ENCODE results near the gene ADARB2.
"Not testable (repeated sequence)": the region's sequence is repeated elsewhere in the genome, so short reads cannot be mapped to it uniquely, and the experiment has no call there.

Gene ADARB2

GRCh38 chr10:1416456-1417037 lies 320.8 kb downstream of the ADARB2 start:
- Histone ChIP-seq H4K20me1 (ENCODE audit: control insufficient read depth, insufficient read depth, low read depth, low read length) (no peaks in the 10 kb centered on the region), H3K4me1 (ENCODE audit: control insufficient read depth, low read length) (peaks cover 93% of the 10 kb centered on the region), H3F3A (ENCODE audit: control insufficient read depth, insufficient read depth) (peaks cover 18% of the 10 kb centered on the region), H3K79me2 (ENCODE audit: control insufficient read depth, low read length) (no peaks in the 10 kb centered on the region), H3K36me3 (ENCODE audit: control insufficient read depth, low read length) (no peaks in the 10 kb centered on the region), H3K27ac (ENCODE audit: low read depth, low read length) (peak overlapping the region; percentile 63), H3K9me3 (ENCODE audit: control insufficient read depth, insufficient read depth, low read length) (peaks cover 10% of the 10 kb centered on the region; the same call in 1 of the 2 replicates), H3K27me3 (ENCODE audit: control insufficient read depth, low read length) (no peaks in the 10 kb centered on the region), H3K4me3 (ENCODE audit: low read length) (peak overlapping the region; percentile 40), H3K9me2 (replicated peaks; ENCODE audit: control insufficient read depth, low read length) (no peaks in the 10 kb centered on the region), H3K4me2 (ENCODE audit: low read length) (peak overlapping the region; percentile 52)
- no peak for TF ChIP-seq CTCF (IDR thresholded peaks at IDR 0.05; ENCODE audit: low read depth, low read length, poor library complexity, severe bottlenecking)
- no peak for TF ChIP-seq EZH2phosphoT487 (IDR thresholded peaks at IDR 0.05; ENCODE audit: borderline replicate concordance, low read length)

GRCh38 chr10:1414893-1415292 lies 322.4 kb downstream of the ADARB2 start:
- Histone ChIP-seq H3K4me1 (ENCODE audit: control insufficient read depth, low read length) (peaks cover 80% of the 10 kb centered on the region), H3K9me2 (replicated peaks; ENCODE audit: control insufficient read depth, low read length) (no peaks in the 10 kb centered on the region), H3F3A (ENCODE audit: control insufficient read depth, insufficient read depth) (peaks cover 12% of the 10 kb centered on the region), H3K36me3 (ENCODE audit: control insufficient read depth, low read length) (no peaks in the 10 kb centered on the region), H4K20me1 (ENCODE audit: control insufficient read depth, insufficient read depth, low read depth, low read length) (no peaks in the 10 kb centered on the region), H3K4me3 (ENCODE audit: low read length) (no peak overlapping the region), H3K27me3 (ENCODE audit: control insufficient read depth, low read length) (no peaks in the 10 kb centered on the region), H3K9me3 (ENCODE audit: control insufficient read depth, insufficient read depth, low read length) (peaks cover 10% of the 10 kb centered on the region; the same call in 1 of the 2 replicates), H3K4me2 (ENCODE audit: low read length) (no peak overlapping the region), H3K79me2 (ENCODE audit: control insufficient read depth, low read length) (no peaks in the 10 kb centered on the region), H3K27ac (ENCODE audit: low read depth, low read length) (no peak overlapping the region)
- TF ChIP-seq EZH2phosphoT487 (IDR thresholded peaks at IDR 0.05; ENCODE audit: borderline replicate concordance, low read length) (no peak), CTCF (IDR thresholded peaks at IDR 0.05; ENCODE audit: low read depth, low read length, poor library complexity, severe bottlenecking) (no peak)

- not testable (repeated sequence) for H3K36me3 ChIP-seq (ENCODE audit: control insufficient read depth, low read length); H3K27me3 ChIP-seq (ENCODE audit: control insufficient read depth, low read length); H3K9me2 ChIP-seq (replicated peaks; ENCODE audit: control insufficient read depth, low read length); H3K4me2 ChIP-seq (ENCODE audit: low read length); H4K20me1 ChIP-seq (ENCODE audit: control insufficient read depth, insufficient read depth, low read depth, low read length); H3K79me2 ChIP-seq (ENCODE audit: control insufficient read depth, low read length); H3K27ac ChIP-seq (ENCODE audit: low read depth, low read length); H3K4me3 ChIP-seq (ENCODE audit: low read length)
- H3K9me3 ChIP-seq (ENCODE audit: control insufficient read depth, insufficient read depth, low read length): peaks cover 10% of the 10 kb centered on the region; the same call in 1 of the 2 replicates
- H3F3A ChIP-seq (ENCODE audit: control insufficient read depth, insufficient read depth): peaks cover 12% of the 10 kb centered on the region
- H3K4me1 ChIP-seq (ENCODE audit: control insufficient read depth, low read length): peaks cover 75% of the 10 kb centered on the region
These were observed 323.0 kb downstream of the ADARB2 start for GRCh38 chr10:1414346-1414745.

GRCh38 chr10:1413823-1414222 lies 323.5 kb downstream of the ADARB2 start:
- TF ChIP-seq CTCF (IDR thresholded peaks at IDR 0.05; ENCODE audit: low read depth, low read length, poor library complexity, severe bottlenecking) (no peak), EZH2phosphoT487 (IDR thresholded peaks at IDR 0.05; ENCODE audit: borderline replicate concordance, low read length) (no peak)
- Histone ChIP-seq H4K20me1 (ENCODE audit: control insufficient read depth, insufficient read depth, low read depth, low read length) (no peaks in the 10 kb centered on the region), H3K4me1 (ENCODE audit: control insufficient read depth, low read length) (peaks cover 69% of the 10 kb centered on the region), H3K27ac (ENCODE audit: low read depth, low read length) (no peak overlapping the region), H3F3A (ENCODE audit: control insufficient read depth, insufficient read depth) (peaks cover 12% of the 10 kb centered on the region), H3K9me3 (ENCODE audit: control insufficient read depth, insufficient read depth, low read length) (peaks cover 10% of the 10 kb centered on the region; the same call in 1 of the 2 replicates), H3K9me2 (replicated peaks; ENCODE audit: control insufficient read depth, low read length) (no peaks in the 10 kb centered on the region), H3K4me2 (ENCODE audit: low read length) (0 out of 2 replicates have a peak overlapping the region, but pooled peaks have one; percentile 72), H3K27me3 (ENCODE audit: control insufficient read depth, low read length) (no peaks in the 10 kb centered on the region), H3K79me2 (ENCODE audit: control insufficient read depth, low read length) (no peaks in the 10 kb centered on the region), H3K36me3 (ENCODE audit: control insufficient read depth, low read length) (no peaks in the 10 kb centered on the region), H3K4me3 (ENCODE audit: low read length) (no peak overlapping the region)

All from DOHH2 (cell line).